ENCODE measurements around the gene DIDO1. TPM values are rescaled to one million over a fixed set of nuclear protein-coding genes. Genes with fewer than 3 reads are reported as not detected.
A peak's percentile ranks its signal among the peaks of the same experiment; 100 is the strongest.

DIDO1 gene
- total and polyA plus RNA-seq, 2 of the 13 experiments (the other 11 are each of a cell fraction or from before 2014, with no cell fraction given) = 75.0 to 75.1 TPM

DNA sequence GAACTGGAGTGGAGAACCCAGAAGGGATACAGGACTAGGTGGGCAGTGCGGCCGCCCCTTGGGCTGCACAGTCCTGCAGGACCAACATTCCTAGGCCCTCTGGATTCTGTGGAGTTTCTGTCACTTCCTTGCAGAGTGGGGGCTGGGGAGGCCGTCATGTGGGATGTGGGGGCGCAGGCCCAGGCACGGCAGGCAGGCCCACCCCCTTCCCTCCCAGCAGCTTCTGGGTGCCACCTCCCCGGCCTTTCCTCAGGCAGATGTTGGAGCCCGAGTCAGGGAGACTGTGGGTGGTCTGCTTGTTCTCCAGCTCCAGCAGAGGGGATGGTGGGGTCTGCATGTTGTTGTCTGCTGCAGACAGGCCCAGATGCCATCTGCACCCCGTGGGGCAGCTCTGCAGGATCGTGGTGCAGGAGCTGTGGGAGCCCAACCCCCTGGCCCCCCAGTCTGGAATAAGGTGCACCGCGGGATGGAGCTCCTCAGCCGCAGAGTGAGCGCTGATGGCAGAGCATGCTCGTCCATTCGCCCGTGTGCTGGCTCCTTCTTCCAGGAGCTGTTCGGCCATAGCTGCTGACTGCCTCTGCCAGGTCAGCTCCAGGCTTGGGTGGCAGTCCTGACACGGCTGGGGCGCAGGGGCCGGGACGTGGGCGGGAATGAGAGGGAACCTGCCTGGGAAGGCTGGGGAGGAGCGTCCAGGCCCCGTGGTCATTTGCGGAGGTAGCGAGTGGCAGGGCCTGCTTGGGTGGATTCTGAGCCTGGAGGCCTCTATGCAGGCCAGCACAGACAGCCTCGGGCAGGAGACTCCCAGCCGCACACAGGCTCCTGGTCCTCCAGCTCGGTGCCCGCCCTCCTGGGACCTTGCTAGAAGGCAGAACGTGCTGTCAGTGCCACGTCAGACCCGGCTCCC is 44.3 kb upstream of the DIDO1 start (continued):
- TF ChIP-seq, protein P1, sequence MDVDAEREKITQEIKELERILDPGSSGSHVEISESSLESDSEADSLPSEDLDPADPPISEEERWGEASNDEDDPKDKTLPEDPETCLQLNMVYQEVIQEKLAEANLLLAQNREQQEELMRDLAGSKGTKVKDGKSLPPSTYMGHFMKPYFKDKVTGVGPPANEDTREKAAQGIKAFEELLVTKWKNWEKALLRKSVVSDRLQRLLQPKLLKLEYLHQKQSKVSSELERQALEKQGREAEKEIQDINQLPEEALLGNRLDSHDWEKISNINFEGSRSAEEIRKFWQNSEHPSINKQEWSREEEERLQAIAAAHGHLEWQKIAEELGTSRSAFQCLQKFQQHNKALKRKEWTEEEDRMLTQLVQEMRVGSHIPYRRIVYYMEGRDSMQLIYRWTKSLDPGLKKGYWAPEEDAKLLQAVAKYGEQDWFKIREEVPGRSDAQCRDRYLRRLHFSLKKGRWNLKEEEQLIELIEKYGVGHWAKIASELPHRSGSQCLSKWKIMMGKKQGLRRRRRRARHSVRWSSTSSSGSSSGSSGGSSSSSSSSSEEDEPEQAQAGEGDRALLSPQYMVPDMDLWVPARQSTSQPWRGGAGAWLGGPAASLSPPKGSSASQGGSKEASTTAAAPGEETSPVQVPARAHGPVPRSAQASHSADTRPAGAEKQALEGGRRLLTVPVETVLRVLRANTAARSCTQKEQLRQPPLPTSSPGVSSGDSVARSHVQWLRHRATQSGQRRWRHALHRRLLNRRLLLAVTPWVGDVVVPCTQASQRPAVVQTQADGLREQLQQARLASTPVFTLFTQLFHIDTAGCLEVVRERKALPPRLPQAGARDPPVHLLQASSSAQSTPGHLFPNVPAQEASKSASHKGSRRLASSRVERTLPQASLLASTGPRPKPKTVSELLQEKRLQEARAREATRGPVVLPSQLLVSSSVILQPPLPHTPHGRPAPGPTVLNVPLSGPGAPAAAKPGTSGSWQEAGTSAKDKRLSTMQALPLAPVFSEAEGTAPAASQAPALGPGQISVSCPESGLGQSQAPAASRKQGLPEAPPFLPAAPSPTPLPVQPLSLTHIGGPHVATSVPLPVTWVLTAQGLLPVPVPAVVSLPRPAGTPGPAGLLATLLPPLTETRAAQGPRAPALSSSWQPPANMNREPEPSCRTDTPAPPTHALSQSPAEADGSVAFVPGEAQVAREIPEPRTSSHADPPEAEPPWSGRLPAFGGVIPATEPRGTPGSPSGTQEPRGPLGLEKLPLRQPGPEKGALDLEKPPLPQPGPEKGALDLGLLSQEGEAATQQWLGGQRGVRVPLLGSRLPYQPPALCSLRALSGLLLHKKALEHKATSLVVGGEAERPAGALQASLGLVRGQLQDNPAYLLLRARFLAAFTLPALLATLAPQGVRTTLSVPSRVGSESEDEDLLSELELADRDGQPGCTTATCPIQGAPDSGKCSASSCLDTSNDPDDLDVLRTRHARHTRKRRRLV (CRISPR knock-in tag; IDR thresholded peaks at IDR 0.05) = peak; percentile 41; the same call in 1 of the 2 replicates
- 0 out of 2 replicates have a peak, but pooled peaks have one; percentile 2 for TF ChIP-seq STAG1 (CRISPR knock-in tag; IDR thresholded peaks at IDR 0.05)
- TF ChIP-seq SYNCRIP (IDR thresholded peaks at IDR 0.05; ENCODE audit: insufficient read depth, low read depth, low read length) = no peak
- TF ChIP-seq NFE2L2 (IDR thresholded peaks at IDR 0.05; ENCODE audit: low read length) = no peak
- TF ChIP-seq ZNF275 (CRISPR knock-in tag; IDR thresholded peaks at IDR 0.05; ENCODE audit: borderline replicate concordance) = 0 out of 2 replicates have a peak, but pooled peaks have one; percentile 26
- TF ChIP-seq, protein P2, sequence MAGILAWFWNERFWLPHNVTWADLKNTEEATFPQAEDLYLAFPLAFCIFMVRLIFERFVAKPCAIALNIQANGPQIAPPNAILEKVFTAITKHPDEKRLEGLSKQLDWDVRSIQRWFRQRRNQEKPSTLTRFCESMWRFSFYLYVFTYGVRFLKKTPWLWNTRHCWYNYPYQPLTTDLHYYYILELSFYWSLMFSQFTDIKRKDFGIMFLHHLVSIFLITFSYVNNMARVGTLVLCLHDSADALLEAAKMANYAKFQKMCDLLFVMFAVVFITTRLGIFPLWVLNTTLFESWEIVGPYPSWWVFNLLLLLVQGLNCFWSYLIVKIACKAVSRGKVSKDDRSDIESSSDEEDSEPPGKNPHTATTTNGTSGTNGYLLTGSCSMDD (CRISPR knock-in tag; IDR thresholded peaks at IDR 0.05) = no peak
- TF ChIP-seq GATAD1 (CRISPR knock-in tag; IDR thresholded peaks at IDR 0.05) = no peak
- no peak for TF ChIP-seq GATA4 (IDR thresholded peaks at IDR 0.05; ENCODE audit: borderline replicate concordance, low read depth)
- no peak for TF ChIP-seq CCDC6 (CRISPR knock-in tag; IDR thresholded peaks at IDR 0.05)
- TF ChIP-seq NFKB2 (CRISPR knock-in tag; IDR thresholded peaks at IDR 0.05; ENCODE audit: borderline replicate concordance) = 0 out of 2 replicates have a peak, but pooled peaks have one; percentile 8
- TF ChIP-seq PRDM10 (CRISPR knock-in tag; IDR thresholded peaks at IDR 0.05; ENCODE audit: low read depth) = no peak
- no peak for TF ChIP-seq NCOA5 (CRISPR knock-in tag; IDR thresholded peaks at IDR 0.05)
- TF ChIP-seq ZC3H13 (CRISPR knock-in tag; IDR thresholded peaks at IDR 0.05) = peak; percentile 29; the same call in 1 of the 2 replicates
- TF ChIP-seq TERF1 (CRISPR knock-in tag; IDR thresholded peaks at IDR 0.05) = no peak
- peak; percentile 54; the same call in 1 of the 2 replicates for TF ChIP-seq SMAD1 (CRISPR knock-in tag; IDR thresholded peaks at IDR 0.05; ENCODE audit: borderline replicate concordance, low read depth)

Data from HepG2 (cell line).